Fibroblast of peridontal ligament (primary cell): ENCODE data around the gene C10orf67.

Experiments used
- DNase-seq: peaks from one replicate; pipeline ENCODE4 v3.0.0-alpha.2; 2010; ENCODE audit errors: extremely low read depth

C10orf67 gene

DNA sequence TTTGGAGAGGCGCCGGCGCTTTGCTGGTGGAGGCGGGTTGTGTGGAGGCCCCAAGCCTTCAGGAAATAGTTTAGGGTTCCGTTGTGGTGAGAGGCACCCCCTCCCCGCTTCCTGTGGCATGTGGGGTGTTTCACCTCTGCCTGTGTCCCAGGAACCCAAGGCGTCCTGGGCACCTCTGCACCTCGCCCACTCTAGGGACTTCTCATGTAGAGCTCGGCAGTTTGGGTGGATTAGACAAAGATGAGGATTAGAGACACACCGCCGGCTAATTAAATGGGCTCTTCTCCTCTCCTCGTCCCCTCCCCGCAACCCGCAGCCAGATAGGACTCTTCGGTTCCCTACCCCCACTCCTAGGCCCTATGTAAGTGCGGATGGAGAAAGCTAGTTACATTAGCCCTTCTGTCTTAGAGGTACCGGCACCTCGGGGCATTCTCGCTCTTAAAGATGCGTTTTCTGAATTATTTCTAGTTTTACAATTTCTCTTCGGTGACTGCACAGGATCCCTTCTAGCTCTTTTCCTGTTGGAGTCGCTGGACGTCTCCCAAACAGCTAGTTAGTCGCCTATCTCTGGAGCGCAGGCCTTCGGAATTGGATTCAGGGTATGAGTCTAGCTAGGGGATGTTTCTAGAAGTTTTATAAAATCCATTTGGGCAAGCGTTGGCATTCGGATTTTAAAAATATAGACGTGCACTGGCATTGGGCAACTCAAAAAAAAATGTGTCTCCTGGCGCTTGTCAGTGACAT lies 144.7 kb downstream of the C10orf67 start:
- no peak for DNase-seq

DNA sequence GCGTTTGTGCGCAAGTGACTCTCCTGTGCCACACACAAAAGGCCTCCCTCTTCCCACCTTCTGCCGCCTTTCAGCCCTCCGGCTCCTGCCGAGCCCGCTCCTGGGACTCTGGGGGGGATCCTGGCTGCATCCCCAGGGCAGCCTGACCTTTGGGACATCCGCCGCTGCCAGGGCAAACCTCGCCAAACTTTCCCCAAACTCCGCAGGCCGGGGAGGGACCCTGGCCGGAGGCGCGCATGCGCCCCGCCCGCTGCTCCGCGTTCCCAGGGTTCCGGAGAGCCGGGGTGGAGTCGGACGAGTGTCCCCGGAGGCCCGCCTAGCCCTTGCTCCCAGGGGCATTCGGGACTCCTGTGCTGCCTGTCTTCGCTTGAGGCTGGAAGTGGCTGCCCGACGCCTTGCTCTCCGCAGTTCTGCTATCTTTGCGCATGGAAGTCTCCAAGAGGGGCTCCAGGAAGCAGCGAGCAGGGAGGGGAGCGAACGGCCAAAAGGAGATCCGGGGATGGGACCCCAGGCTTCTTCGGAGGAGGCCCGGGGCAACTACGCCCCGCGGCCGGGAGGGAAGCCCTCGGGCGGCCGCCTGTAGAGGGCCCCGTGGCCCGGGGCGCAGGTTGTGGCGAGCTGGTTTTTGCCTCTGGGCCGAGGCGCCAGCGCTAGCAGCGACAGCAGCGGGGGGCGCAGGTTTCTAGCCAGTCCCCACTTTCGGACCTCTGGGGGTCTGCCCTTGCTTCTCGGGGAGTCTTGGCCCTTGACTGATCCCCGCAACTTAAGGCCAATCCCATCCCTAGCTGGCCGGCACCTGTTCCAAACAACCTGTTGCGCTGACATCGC lies 145.4 kb downstream of the C10orf67 start:
- DNase-seq: no peak

GRCh38 chr10:23198610-23198939 lies 146.0 kb downstream of the C10orf67 start:
- no peak for DNase-seq

DNA sequence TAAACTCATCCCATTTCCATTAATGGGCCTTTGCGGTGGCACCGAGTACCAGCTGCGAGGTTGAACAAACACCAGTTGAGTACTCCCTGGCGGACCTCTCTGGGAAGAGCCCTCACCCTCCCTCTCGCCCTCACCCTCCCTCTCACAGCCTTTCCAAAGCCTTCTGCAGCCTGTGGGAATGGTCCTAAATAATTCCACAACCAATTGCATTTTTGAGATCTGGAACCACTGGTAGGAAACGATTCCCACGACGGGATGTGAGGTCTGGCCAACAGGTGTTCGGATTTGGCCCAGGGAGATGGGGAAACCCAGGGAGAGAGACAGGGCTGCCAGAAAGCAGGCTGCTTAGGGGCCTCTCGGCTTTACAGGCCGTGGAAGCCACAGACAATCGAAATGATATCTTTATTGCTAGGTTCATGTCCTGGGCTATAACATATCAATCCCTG lies 147.2 kb downstream of the C10orf67 start:
- no peak for DNase-seq

DNA sequence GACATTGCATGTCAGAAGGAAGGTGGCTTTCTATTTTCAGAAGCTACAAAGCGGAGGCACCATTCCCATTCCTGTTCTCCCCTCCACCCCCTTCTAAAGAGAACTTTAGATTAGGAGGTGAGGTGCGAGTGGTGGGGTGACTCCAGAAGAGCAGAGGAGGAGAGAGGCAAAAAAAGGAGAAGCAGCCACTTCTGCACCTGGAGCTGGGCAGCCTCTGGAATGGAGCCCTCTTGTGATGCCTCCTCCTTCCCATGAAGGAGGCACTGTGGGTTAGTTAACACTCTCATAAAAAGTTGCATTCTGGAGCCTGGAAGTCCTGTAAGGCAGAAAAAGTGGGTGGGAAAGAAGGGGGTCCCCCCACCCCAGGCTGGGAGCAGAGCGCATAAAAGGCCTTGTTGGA lies 147.7 kb downstream of the C10orf67 start:
- DNase-seq: no peak

GRCh38 chr10:23195846-23196600 lies 148.6 kb downstream of the C10orf67 start:
- DNase-seq: no peak

- DNase-seq: no peak
Measured at GRCh38 chr10:23194966-23195845, 149.4 kb downstream of the C10orf67 start.

DNA sequence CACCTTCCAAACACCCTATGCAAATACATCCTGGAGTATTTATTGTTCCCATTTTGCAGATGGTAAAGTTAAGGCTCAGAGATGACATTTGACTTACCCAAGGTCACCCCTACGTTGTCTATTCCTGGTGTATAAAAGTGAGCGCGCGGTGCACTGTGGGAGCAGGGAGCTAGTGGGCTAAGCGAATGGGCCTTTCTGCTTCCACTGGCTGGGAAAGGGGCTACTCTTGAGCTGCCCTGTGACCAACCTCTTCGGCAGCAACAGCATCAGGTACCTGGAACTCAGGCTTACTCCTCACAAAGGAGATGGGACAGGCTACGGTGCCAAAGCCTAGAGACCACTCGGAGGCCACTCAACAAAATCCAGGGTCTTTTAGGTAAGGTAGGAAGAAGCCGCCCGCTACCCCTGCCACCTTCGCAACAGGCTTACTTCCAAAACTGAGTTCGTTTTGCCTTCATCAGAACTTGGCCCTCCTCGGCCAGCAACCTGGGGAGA lies 150.1 kb downstream of the C10orf67 start:
- no peak for DNase-seq

DNA sequence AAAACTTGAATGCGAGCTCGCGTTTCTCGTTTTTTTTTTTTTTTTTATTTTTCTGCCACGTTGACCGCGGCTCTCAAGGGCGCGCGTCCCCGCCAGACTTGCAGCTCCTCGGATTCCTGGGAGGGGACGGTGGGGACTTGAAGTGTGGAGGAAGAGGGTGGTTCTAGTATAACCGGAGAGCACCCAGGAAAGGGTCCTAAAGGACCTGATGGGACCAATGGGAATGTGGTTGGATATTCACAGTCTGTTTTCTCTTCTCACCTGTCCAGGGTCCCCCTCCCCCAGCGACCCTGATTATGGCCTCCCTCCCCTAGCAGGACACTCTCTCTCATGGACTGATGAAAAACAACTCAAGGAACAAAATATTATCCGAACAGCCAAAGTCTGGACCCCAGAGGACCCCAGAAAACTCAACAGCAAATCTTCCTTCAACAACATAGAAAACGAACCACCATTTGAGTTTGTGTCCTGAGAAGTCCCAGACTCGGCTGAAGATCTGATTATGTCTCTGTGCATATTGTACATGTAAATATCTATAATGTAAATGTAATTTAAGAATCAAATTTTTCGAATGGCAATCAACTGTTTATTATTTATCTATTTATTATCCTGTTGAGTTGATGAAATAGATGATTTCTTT lies 151.0 kb downstream of the C10orf67 start:
- DNase-seq: no peak

- no peak for DNase-seq
Measured at GRCh38 chr10:23192712-23193434, 151.7 kb downstream of the C10orf67 start.

- no peak for DNase-seq
Measured at GRCh38 chr10:23191764-23192711, 152.6 kb downstream of the C10orf67 start, which contains the start of gene PTF1A. PTF1A (plus strand) TSS chr10:23192312; CDS start chr10:23192531, 219 bp downstream.

DNA sequence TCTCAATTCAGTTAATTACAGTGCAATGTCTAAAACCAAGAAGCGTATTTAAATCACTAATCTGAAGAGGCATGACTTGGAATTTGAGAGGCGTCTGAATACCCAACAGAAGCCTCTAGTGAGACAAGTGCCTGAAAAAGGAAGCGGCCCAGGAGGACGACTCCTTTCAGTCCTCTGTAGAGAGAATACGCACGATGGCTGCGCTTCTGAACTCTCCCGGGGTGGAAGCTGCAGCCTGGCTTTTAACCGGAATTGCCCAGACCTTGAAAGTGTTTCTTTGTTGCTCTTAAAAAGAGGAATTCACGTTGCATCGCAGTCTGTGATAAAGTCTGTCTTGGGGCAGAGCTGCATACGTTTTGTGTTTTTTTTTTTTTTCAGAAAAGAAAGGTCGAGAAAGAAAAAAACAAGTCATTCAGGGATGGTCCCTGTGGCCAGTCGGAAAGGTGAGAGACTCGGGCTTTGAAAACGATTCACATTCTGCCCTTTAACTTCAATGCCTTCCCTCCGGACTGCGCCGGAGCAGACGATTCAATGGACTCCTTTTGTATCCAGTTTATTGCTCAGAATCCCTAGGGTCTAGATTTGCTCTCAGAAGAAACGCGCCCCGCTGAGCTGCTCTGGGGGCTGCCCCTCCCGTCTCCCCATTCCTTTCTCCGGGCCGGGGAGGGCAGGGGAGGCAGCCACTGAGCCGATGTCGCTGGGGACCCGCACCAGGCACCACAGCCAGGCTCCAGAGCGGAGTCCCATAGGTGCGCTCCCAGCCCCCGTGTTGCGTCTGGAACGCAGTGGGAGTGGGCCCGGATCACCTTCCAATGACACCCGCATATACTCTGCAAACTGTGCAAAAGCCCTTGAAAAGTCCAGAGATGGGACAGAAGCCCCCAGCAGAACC lies 153.5 kb downstream of the C10orf67 start:
- no peak for DNase-seq

DNA sequence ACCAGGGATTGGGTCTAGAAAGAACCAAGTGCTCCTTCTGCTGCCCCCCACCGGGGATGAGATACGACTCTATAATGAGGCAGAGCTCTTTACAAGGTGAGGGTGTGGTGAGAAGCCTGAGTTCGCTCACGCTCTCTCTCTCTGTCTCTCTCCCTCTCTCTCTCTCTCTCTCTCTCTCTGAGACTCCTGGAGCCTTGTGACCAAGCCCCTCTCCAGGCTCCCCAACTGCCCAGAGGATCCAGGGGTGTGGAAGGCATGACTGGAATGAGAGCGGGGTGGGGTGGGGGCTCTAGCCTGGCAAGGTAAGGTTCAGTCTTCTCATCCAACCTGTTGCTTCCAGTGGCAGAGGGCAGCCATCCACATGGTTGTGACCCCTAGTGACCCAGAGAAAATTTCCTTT lies 155.6 kb downstream of the C10orf67 start:
- no peak for DNase-seq

GRCh38 chr10:23187155-23187554 lies 157.4 kb downstream of the C10orf67 start:
- no peak for DNase-seq

DNA sequence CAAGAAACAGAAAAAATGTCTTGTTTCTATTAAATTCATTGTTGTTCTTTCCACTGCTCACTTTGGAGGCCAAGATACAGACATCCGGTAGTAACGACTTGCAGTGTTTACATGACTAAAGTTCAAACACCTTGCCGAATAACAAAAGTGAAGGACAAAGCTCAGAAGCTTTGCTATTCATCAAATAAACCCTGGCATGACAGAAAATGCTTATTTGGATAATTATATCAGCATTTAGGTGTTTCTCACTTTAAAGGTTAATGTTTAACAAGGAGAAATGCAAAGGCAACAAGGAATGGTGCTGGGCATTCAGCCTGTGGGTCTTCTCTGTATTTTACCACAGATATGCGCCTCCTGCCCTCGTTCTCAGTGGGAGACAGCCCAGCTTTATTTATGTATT lies 157.9 kb downstream of the C10orf67 start:
- DNase-seq: no peak

GRCh38 chr10:23186178-23186577 lies 158.4 kb downstream of the C10orf67 start:
- DNase-seq: no peak

DNA sequence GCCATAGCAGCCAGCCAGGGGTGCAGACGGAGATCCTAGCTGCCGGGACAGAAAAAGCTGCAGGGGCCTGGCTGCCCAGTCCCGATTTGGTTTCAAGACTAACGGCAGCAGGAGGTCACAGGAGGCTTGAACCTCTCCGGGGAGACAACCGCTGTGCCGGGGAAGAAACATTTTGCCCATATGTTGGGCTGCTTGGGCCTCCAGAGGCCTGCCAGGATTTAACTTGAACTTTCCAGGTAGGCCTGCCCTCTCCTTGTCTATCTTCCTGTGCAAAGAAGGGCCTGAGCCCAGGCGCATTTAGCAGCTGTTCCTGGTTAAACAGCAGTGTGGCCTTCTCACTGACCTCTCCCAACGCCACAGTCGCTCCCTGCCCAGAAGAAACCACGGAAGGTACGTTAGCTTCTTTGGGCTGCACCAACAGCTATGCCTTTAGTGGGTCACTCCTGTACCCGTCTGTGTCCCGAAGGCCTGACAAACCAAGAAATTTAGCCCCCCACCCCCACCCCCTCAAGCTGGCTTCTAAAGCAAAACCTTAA lies 169.6 kb downstream of the C10orf67 start:
- DNase-seq: no peak
